Hematopoietic multipotent progenitor cell (in vitro differentiated cells): ENCODE measurements around the gene TRA2B. TPM values are rescaled to one million over a fixed set of nuclear protein-coding genes. Genes with fewer than 3 reads are reported as not detected.

Experiments used
- DNase-seq, 3 donors: peaks; one replicate each; pipeline ENCODE4 v3.0.0-alpha.2; 2011 to 2015; ENCODE audit warnings: low read depth in 2 of 3, low spot score in 2 of 3
- total RNA-seq: library from RNA; depleted of rRNA; stranded (reverse); fragments of >200 nt; gene quantifications from one replicate; pipeline ENCODE4 v1.2.3, GENCODE V29; 2012

TRA2B gene
- total RNA-seq, 1 donor = 318 TPM

DNA sequence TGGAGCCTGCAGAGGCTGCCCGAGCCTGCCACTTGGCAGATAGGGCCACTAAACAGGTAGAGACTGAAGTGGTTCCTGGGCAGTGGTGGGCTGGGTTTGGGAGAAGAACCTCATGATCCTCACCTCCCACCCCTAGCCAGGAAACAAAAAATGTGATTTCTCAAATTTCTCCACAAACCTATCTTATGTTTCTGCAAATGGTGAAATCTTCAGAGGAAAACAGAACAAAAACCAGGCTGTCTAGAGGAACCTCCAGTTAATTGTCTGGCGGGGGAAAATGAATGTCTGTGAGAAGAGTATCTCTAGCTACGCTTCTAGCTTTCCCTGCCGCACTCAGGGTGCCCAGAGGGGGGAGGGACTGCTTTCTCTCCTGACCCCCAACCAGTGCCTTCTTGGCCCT is 55.9 kb downstream of the TRA2B start:
- no peak for DNase-seq

DNA sequence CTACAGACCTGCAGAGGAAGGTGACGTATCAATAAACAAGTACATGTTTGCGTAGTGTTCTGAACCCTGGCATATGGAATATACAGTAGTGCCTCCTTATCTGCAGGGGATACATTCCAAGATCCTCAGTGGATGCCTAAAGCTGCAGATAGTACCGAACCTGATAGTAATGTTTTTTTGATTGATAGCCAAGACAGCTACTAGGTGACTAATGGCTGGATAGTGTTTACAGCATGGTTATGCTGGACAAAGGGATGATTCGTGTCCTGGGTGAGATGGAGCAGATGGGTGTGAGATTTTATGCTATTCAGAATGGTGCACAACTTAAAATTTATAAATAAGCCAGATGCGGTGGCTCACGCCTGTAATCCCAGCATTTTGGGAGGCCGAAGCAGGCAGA is 57.2 kb downstream of the TRA2B start:
- DNase-seq = no peak

DNA sequence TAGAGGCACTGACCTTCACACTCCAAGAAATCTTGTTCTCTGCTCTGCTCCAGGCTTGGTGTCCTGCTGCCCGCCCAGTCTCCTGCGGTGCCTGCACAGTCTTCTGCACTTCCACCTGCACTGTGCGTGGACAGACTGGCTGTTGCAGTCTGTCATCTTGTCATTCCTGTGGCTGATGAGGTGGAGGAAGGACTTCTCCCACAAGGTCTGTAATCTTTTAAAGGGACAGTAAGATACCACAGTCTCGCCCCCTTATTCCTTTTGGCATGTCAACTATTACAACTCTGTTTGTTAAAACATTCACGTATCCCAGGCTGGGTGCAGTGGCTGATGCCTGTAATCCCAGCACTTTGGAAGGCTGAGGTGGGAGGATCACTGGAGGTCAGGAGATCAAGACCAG is 58.9 kb downstream of the TRA2B start:
- DNase-seq = no peak

DNA sequence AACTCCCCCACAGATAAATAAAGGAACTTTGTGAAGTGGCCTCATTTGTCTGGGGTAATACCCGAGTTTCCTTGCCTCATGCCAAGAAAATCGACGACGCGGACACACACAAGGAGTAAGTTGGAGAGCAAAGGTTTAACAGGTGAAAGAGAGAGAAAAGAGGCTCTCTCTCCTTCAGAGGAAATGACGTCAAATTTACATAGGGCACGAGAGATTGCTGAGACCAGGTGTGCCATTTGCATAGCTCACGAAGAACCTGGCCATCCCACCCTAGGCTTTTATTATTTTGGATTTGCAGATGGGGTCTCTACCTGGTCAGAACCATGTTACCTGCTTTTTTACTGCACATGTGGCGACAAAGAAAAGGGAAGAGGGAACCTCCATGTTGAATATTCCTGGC is 63.7 kb downstream of the TRA2B start:
- no peak for DNase-seq

DNA sequence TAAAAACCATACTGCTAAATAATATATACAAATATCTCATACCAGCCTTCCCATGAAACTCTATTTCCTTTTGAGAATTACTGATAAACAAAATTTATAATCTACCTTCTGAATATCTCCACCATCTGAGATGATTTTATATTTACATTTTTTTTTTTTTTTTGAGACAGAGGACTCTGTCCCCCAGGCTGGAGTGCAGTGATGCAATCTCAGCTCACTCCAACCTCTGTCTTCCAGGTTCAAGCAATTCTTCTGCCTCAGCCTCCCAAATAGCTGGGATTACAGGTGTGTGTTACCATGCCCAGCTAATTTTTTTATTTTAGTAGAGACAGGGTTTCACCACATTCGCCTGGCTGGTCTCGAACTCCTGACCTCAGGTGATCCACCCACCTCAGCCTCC is 70.2 kb downstream of the TRA2B start:
- DNase-seq = no peak

DNA sequence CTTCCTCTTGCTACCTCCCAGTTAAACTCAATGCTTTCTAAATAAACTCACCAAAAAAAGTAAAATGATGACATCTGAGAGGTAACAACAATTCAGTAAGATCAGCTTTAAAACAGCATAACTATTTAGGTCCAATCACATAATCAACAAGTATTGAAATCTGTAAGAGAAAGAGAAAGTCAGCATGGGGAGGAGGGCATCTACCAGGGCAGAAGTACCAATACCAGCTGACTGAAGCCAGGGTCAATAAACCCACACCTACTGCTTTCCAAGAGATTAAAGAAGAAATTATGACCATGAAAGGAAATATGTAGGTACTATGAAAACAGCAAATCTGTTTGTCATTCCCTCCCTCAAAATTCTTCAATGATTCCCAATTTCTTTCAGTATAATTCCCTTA is 70.8 kb downstream of the TRA2B start:
- no peak for DNase-seq

DNA sequence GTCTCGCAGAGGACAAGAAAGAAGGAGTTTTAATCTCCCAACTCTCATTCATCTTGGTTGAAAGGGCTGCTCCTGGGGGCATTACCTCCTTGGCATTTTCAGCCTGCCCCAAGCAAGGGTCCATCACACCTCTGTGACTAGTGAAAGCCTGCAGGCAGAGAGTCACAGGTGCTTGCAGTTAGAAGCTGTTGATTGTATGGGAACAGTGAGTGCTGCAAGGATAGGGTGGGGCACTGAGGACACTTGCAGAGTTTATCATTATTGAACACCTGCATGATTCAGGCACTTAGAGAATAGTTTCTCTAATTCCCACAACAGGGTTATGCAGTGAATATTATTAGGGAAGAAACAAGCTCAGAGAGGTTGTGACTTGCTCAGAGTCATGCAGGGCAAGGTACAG is 71.3 kb downstream of the TRA2B start:
- no peak for DNase-seq

Other genes starting within 250 kb of the TRA2B start
- 39.6 TPM for gene IGF2BP2, start 113.0 kb downstream of the TRA2B start, total RNA-seq
- gene ETV5, start 171.1 kb upstream of the TRA2B start, total RNA-seq = 5.1 TPM